GM12878 (cell line): ENCODE data around the gene SERPINF2. TPM values are rescaled to one million over a fixed set of nuclear protein-coding genes. Genes with fewer than 3 reads are reported as not detected.

Experiments used
- ATAC-seq: fragments of 200-7000 bp; cut with Tn5 transposase; 3 replicates; pipeline ENCODE4 v1.9.1; 2020; ENCODE audit warnings: mild to moderate bottlenecking, moderate library complexity
- BruUV-seq: library from RNA; stranded (reverse); fragments of 400-500 nt; replicated peaks from 2 replicates; lab custom pipeline; 2021; lab: Mats Ljungman, UMichigan
- CTCF ChIA-PET: fragments of 300-600 bp; sonication (Branson Sonifier 250); formaldehyde crosslinking; extraction: SDS; loops from one replicate; lab custom pipeline; 2021; ENCODE audit warnings: inconsistent platforms; lab: Yijun Ruan, JAX
- POLR2A ChIA-PET: fragments of 350-600 bp; formaldehyde crosslinking; extraction: SDS; loops from one replicate; lab custom pipeline; 2021; ENCODE audit warnings: inconsistent platforms; lab: Charles Lee
- RAD21 ChIA-PET: fragments of 300-600 bp; sonication (Branson Sonifier 250); formaldehyde crosslinking; loops from one replicate; lab custom pipeline; 2023; ENCODE audit warnings: antibody characterized with exemption; ENCODE audit not compliant: unreplicated experiment; lab: Charles Lee
- SMC1A ChIA-PET: fragments of 300-600 bp; sonication (Branson Sonifier 250); formaldehyde crosslinking; loops from one replicate; lab custom pipeline; 2023; ENCODE audit not compliant: unreplicated experiment, uncharacterized antibody; lab: Charles Lee
- DNase-seq: peaks from one replicate; pipeline ENCODE4 v3.0.0-alpha.2; 2011; ENCODE audit warnings: low read depth, low spot score
- FAIRE-seq: peaks from 3 replicates; lab custom pipeline; 2011; peaks lifted over from hg19 to GRCh38; lab: Jason Lieb, UNC
- H2AFZ ChIP-seq: 2 replicates; pipeline ENCODE4 v1.6.0; 2011; ENCODE audit warnings: low read depth, low read length, control low read depth; ENCODE audit not compliant: control insufficient read depth
- H3K27ac ChIP-seq: 2 replicates; pipeline ENCODE4 v1.5.1; 2011; ENCODE audit warnings: control low read depth; ENCODE audit not compliant: control insufficient read depth, insufficient read depth
- H3K27me3 ChIP-seq, 2 experiments: replicated peaks in 1 of 2; 2 replicates each; pipeline versions ENCODE4 v1.6.0 to v1.6.1; 2011; ENCODE audit warnings: low read length in 1 of 2; ENCODE audit not compliant: control insufficient read depth in 2 of 2, insufficient read depth in 2 of 2
- H3K36me3 ChIP-seq, 2 experiments: 2 replicates each; pipeline ENCODE4 v1.5.1; 2011; ENCODE audit warnings: low read length in 1 of 2; ENCODE audit not compliant: control insufficient read depth in 2 of 2, insufficient read depth in 2 of 2
- H3K4me1 ChIP-seq: 2 replicates; pipeline ENCODE4 v1.6.1; 2011; ENCODE audit warnings: mild to moderate bottlenecking, low read length, moderate library complexity, mixed read lengths; ENCODE audit not compliant: control insufficient read depth, insufficient read depth
- H3K4me2 ChIP-seq: 2 replicates; pipeline ENCODE4 v1.6.0; 2011; ENCODE audit warnings: control low read depth; ENCODE audit not compliant: control insufficient read depth, insufficient read depth
- H3K4me3 ChIP-seq: fragments of 200-600 bp; sonication (generic); 2 replicates; pipeline ENCODE4 v1.5.1; 2016
- H3K79me2 ChIP-seq: 2 replicates; pipeline ENCODE4 v1.6.0; 2011; ENCODE audit warnings: low read length; ENCODE audit not compliant: control insufficient read depth, insufficient read depth
- H3K9ac ChIP-seq: 2 replicates; pipeline ENCODE4 v1.8.0; 2011; ENCODE audit warnings: low read length, control low read depth, mixed read lengths; ENCODE audit not compliant: control insufficient read depth, insufficient read depth
- H3K9me3 ChIP-seq: replicated peaks from 3 replicates; pipeline ENCODE4 v1.5.1; 2011; ENCODE audit warnings: mild to moderate bottlenecking, low read length; ENCODE audit not compliant: control insufficient read depth, insufficient read depth
- H4K20me1 ChIP-seq: 2 replicates; pipeline ENCODE4 v1.6.0; 2011; ENCODE audit not compliant: control insufficient read depth, insufficient read depth
- BMI1 ChIP-seq: fragments of 450-650 bp; IDR thresholded peaks from 2 replicates; pipeline ENCODE4 v1.6.1; 2016; ENCODE audit warnings: mild to moderate bottlenecking, moderate library complexity, borderline replicate concordance
- CBFB ChIP-seq: IDR thresholded peaks from 2 replicates; pipeline ENCODE4 v1.6.1; 2016; ENCODE audit warnings: antibody characterized with exemption, low read depth
- CUX1 ChIP-seq: IDR thresholded peaks from 2 replicates; pipeline ENCODE4 v1.6.1; 2012; ENCODE audit warnings: improper control_type of control experiment, low read depth, low read length; ENCODE audit not compliant: insufficient replicate concordance
- E2F8 ChIP-seq: fragments of 450-650 bp; IDR thresholded peaks from 2 replicates; pipeline ENCODE4 v1.6.1; 2018; ENCODE audit warnings: mild to moderate bottlenecking, low read depth, moderate library complexity; ENCODE audit not compliant: partially characterized antibody
- ZBTB4 ChIP-seq: fragments of 450-650 bp; formaldehyde crosslinking; IDR thresholded peaks from 2 replicates; pipeline ENCODE4 v1.4.0; 2022; ENCODE audit warnings: mild to moderate bottlenecking, moderate library complexity
- ZNF274 ChIP-seq: IDR thresholded peaks from one replicate; pipeline ENCODE4 v1.8.0; 2011; ENCODE audit not compliant: insufficient read length, insufficient read depth
- WGBS: methylation state at CpG from one replicate; pipeline ENCODE4 v1.1.6; 2016; ENCODE audit warnings: low lambda C conversion rate; ENCODE audit not compliant: insufficient replicate concordance, insufficient coverage; ENCODE audit errors: missing lambda C conversion rate; 5-methylcytosine and 5-hydroxymethylcytosine counted together
- in situ Hi-C: fragments of 300-500 bp; cut with MboI; formaldehyde crosslinking; loops from 9 replicates; pipeline ENCODE4 v1.14.3; 2018; ENCODE audit warnings: mixed read lengths
- intact Hi-C: fragments of 100-400 bp; cut with micrococcal nuclease; formaldehyde crosslinking; loops from one replicate; pipeline ENCODE4 v1.14.2; 2022; ENCODE audit not compliant: unreplicated experiment
- polyA plus RNA-seq, 11 experiments: library from polyadenylated mRNA; depleted of rRNA in 4 of 11; unstranded in 6 of 11; stranded (reverse) in 5 of 11; fragments of >200 nt; fragmentation: Nextera tagmentation in 4 of 11; fragmentation: Illumina TruSeq in 1 of 11; extraction: Ambion mirVana in 4 of 11; extraction: Trizol in 1 of 11; gene quantifications; 1 replicate in 1 of 11; 2 replicates in 10 of 11; pipeline versions ENCODE4 v1.2.1 to v1.2.3, GENCODE V29; 2011 to 2016; ENCODE audit warnings: inconsistent platforms in 2 of 11, missing spikeins in 2 of 11, low read depth in 1 of 11
- total RNA-seq, 4 experiments: library from RNA; depleted of rRNA in 3 of 4; stranded (reverse); fragments of >200 nt in 3 of 4; fragmentation: Illumina TruSeq in 1 of 4; extraction: Trizol in 1 of 4; gene quantifications; 2 replicates each; pipeline versions ENCODE4 v1.2.1 to v1.2.3, GENCODE V29; 2013 to 2021

SERPINF2 gene
- total and polyA plus RNA-seq, 10 of the 15 experiments (the other 5 are each of a cell fraction or from before 2014, with no cell fraction given), result 0.04 to 0.21 (median 0.12) TPM; not detected in 6

- Histone ChIP-seq H3K4me2 (no peak overlapping the region), H3K9ac (no peak overlapping the region), H3K4me3 (no peak overlapping the region), H3K79me2 (no peaks in the 10 kb centered on the region), H3K36me3 (peaks cover 5 to 7% of the 10 kb centered on the region in 2 experiments; a peak in 3 of 4 replicates), H4K20me1 (no peaks in the 10 kb centered on the region), H3K9me3 (no peaks in the 10 kb centered on the region), H3K27ac (no peak overlapping the region), H3K27me3 (no peaks in the 10 kb centered on the region), H2AFZ (no peak overlapping the region), H3K4me1 (peaks cover 7% of the 10 kb centered on the region)
- intact Hi-C loops, result no loop called here
- ATAC-seq (no peak), DNase-seq (no peak), FAIRE-seq (no peak)
- WGBS, result 75% methylated on average over 7 of the region's 7 CpGs
- SMC1A ChIA-PET, result interaction anchor here (1.1 to 1.3 kb wide), 3 partner anchors 10 to 60 kb away, joined by 3 to 4 read pairs (median 3); no protein-coding TSS in a partner anchor
- CTCF ChIA-PET, result interaction anchor here (1.0 to 1.4 kb wide), 3 partner anchors 10 to 60 kb away, joined by 3 to 6 read pairs (median 3); no protein-coding TSS in a partner anchor
- POLR2A ChIA-PET, result interaction anchor here (0.6 to 1.8 kb wide), 3 partner anchors 9 to 57 kb away, joined by 4 to 10 read pairs (median 4); no protein-coding TSS in a partner anchor
- RAD21 ChIA-PET, result interaction anchor here (0.7 to 1.1 kb wide), 3 partner anchors 10 to 91 kb away, joined by 3 read pairs; no protein-coding TSS in a partner anchor
- TF ChIP-seq ZNF274, result no peak
- TF ChIP-seq BMI1, result no peak
- no peak for TF ChIP-seq ZBTB4
- TF ChIP-seq CUX1, result no peak
- no peak for TF ChIP-seq CBFB
- no peak for TF ChIP-seq E2F8
- in situ Hi-C loops, result no loop called here
- no TSS peak for BruUV-seq
These were observed 31.1 kb downstream of the SERPINF2 start for GRCh38 chr17:1773696-1774181.
